AG04450 (cell line): ENCODE data around the gene RIC3. TPM values are rescaled to one million over a fixed set of nuclear protein-coding genes. Genes with fewer than 3 reads are reported as not detected.

Source experiments
- CTCF ChIA-PET: fragments of 300-600, 350-600 bp; formaldehyde crosslinking; extraction: SDS; loops from one replicate; lab custom pipeline; 2022; ENCODE audit warnings: antibody characterized with exemption, inconsistent platforms; lab: Charles Lee
- POLR2A ChIA-PET: fragments of 350-600 bp; formaldehyde crosslinking; extraction: SDS; loops from one replicate; lab custom pipeline; 2021; ENCODE audit warnings: antibody characterized with exemption, inconsistent platforms; lab: Yijun Ruan, JAX
- DNase-seq: peaks from one replicate; pipeline ENCODE4 v3.0.0-alpha.2; 2011; ENCODE audit warnings: low read depth, low spot score
- H3K27ac ChIP-seq: one replicate; pipeline ENCODE4 v1.5.1; 2012; ENCODE audit warnings: low read depth, low read length, control low read depth
- H3K27me3 ChIP-seq: one replicate; pipeline ENCODE4 v1.6.0; 2012; ENCODE audit warnings: low read length; ENCODE audit not compliant: control insufficient read depth, insufficient read depth
- H3K4me3 ChIP-seq: 2 replicates; pipeline ENCODE4 v1.5.1; 2011; ENCODE audit warnings: mild to moderate bottlenecking, low read depth, low read length, control low read depth
- H3K9me3 ChIP-seq: 2 replicates; pipeline ENCODE4 v1.5.1; 2012; ENCODE audit warnings: low read length; ENCODE audit not compliant: control insufficient read depth, insufficient read depth
- polyA plus RNA-seq: library from polyadenylated mRNA; depleted of rRNA; stranded (reverse); fragments of >200 nt; gene quantifications from 2 replicates; pipeline ENCODE4 v1.2.3, GENCODE V29; 2011
- TF ChIP-seq, protein P1 (sequence below): IDR thresholded peaks from 2 replicates; pipeline ENCODE4 v1.5.1; 2011; ENCODE audit warnings: low read depth, low read length, control low read depth, inconsistent platforms

The RIC3 gene
- polyA plus RNA-seq, 1 experiment = not detected

DNA sequence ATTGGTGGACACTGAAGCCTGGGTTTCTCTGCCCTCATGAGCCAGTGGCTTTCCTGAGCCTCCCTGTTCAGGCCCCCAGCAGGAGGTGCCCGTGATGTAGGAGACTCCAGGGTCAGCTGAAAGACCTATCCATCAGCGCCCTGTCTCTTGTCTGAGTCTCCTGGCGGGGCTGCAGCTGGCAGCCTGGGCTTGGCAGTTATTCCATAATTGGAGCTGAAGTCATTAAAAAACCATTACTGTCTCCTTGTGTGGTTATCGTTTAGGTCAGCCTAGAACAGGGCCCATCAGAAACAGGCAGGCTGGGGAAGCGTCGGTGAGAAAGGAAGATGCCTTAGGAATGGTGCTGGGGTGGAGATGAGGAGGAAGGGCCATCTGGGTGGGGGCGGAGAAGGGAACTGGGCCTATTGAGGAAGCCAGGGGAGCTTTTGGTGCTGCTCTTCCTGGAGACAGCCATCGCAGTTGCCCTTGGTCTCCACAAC, 82.8 kb downstream of the RIC3 start:
- Histone ChIP-seq H3K27ac (no peak overlapping the region), H3K4me3 (no peak overlapping the region), H3K27me3 (no peaks in the 10 kb centered on the region), H3K9me3 (no peaks in the 10 kb centered on the region)
- DNase-seq = no peak
- TF ChIP-seq, protein P1, sequence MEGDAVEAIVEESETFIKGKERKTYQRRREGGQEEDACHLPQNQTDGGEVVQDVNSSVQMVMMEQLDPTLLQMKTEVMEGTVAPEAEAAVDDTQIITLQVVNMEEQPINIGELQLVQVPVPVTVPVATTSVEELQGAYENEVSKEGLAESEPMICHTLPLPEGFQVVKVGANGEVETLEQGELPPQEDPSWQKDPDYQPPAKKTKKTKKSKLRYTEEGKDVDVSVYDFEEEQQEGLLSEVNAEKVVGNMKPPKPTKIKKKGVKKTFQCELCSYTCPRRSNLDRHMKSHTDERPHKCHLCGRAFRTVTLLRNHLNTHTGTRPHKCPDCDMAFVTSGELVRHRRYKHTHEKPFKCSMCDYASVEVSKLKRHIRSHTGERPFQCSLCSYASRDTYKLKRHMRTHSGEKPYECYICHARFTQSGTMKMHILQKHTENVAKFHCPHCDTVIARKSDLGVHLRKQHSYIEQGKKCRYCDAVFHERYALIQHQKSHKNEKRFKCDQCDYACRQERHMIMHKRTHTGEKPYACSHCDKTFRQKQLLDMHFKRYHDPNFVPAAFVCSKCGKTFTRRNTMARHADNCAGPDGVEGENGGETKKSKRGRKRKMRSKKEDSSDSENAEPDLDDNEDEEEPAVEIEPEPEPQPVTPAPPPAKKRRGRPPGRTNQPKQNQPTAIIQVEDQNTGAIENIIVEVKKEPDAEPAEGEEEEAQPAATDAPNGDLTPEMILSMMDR = no peak
- ChIA-PET CTCF (interaction anchor here (4.6 to 21.0 kb wide), 3 partner anchors 13 to 79 kb away, joined by 63 to 992 read pairs (median 384); no protein-coding TSS in a partner anchor), POLR2A (no interaction called here)

DNA sequence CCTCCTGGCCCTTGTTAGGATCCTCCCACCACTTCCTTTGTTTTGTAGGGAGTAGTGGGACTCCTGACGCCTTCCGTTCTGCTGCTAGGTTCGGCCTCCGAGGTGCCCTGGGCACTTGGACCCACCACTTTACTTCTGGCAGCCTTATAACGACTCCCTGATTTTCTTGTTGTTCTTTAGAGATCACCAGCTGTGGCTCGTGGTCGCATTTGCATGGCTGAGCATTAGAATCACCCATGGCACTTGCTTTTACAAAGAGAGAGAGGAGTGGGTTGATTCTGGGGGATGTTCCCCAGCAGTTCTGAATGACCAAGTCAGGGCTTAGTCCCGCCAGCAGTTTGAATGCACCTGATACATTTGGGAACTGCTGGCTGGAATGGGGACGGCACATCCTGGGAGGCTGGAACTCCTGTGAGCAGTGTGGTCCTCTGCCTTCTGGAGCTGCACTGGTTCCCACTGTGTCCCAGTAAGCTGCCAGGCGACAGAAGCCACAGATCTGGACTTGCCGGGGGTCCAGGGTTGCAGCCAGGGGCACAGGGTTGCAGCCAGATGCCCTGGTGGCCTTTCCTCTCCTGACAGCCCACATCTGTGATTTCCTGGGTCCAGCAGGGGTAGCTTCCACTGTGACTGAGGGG, 83.7 kb downstream of the RIC3 start:
- Histone ChIP-seq H3K9me3 (no peaks in the 10 kb centered on the region), H3K27me3 (no peaks in the 10 kb centered on the region), H3K4me3 (no peak overlapping the region), H3K27ac (no peak overlapping the region)
- CTCF ChIA-PET = interaction anchor here (4.6 to 21.0 kb wide), 3 partner anchors 14 to 78 kb away, joined by 63 to 992 read pairs (median 384); no protein-coding TSS in a partner anchor
- TF ChIP-seq, protein P1 = no peak
- no peak for DNase-seq
- POLR2A ChIA-PET = no interaction called here

DNA sequence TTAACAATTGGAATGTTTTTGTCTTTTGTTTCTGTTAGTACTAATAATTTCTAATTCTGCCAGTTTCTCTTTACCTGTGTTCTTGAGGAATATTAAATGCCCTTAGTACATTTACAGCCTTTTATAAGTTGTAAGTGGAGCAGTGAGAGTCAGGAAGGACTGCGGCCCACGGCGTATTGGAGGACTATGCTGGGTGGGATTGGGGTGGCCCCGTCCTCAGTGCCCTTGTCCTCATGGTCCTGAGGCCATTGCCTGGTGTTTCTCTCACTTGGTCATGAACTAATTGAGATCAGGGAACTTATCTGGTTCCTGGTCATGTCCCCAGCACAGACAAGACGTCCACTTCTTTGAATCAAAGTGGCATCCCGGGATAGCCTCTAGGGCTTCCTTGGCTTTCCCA, 84.5 kb downstream of the RIC3 start:
- no peak overlapping the region for H3K4me3 ChIP-seq
- TF ChIP-seq, protein P1 = no peak
- ChIA-PET POLR2A (no interaction called here), CTCF (no interaction called here)
- H3K27ac ChIP-seq = no peak overlapping the region
- no peaks in the 10 kb centered on the region for H3K9me3 ChIP-seq
- no peaks in the 10 kb centered on the region for H3K27me3 ChIP-seq
- DNase-seq = no peak

DNA sequence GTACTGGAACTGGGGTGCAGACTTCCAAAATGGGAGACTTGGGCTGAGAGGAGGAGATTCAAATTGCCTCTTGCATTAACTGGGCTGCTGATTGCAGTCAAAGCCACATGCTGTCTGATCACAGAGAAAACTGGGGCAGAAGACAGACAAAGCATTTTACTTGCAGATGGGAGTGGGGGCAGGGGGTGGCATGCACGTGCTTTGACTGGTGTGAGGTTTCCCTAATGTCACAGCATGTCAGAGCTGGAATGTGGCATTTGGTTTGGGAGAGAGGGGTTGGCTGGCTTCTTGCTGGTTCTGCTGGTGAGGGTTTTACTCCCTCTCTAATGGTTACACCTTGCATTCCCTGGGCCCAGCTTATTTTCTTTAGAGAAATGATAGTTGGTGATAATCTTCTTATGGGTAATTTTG, 84.9 kb downstream of the RIC3 start:
- CTCF ChIA-PET = no interaction called here
- Histone ChIP-seq H3K27ac (no peak overlapping the region), H3K9me3 (no peaks in the 10 kb centered on the region), H3K4me3 (no peak overlapping the region), H3K27me3 (no peaks in the 10 kb centered on the region)
- TF ChIP-seq, protein P1 = no peak
- POLR2A ChIA-PET = no interaction called here
- DNase-seq = no peak

DNA sequence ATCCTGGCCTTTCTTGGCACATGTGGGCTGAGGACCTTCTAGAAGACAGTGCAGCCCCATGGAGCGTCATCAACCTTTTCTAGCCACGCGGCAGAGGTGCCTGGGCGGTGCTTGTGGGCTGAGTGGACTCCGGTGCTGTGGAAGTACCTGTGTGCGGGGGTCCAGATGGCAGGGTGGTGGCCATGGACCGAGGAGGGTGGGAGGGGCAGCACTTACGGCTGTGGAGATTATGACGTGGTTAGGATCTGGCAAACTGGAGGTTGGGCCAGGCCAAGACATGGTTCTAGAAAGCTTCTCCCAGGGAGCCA, 85.8 kb downstream of the RIC3 start:
- DNase-seq = no peak
- POLR2A ChIA-PET = no interaction called here
- H3K9me3 ChIP-seq = no peaks in the 10 kb centered on the region
- no peak overlapping the region for H3K27ac ChIP-seq
- no peak overlapping the region for H3K4me3 ChIP-seq
- no peaks in the 10 kb centered on the region for H3K27me3 ChIP-seq
- TF ChIP-seq, protein P1 = no peak
- CTCF ChIA-PET = interaction anchor here (0.5 to 6.9 kb wide), 6 partner anchors 8 to 190 kb away, joined by 3 to 52 read pairs (median 8); no protein-coding TSS in a partner anchor
